K562 (cell line): ENCODE data around the gene PTK7. TPM values are rescaled to one million over a fixed set of nuclear protein-coding genes. Genes with fewer than 3 reads are reported as not detected.

Experiments
- ATAC-seq: fragments of 200-7000 bp; cut with Tn5 transposase; 3 replicates; pipeline ENCODE4 v1.9.1; 2020; ENCODE audit warnings: moderate library complexity
- BruUV-seq: library from RNA; stranded (reverse); fragments of 400-500 nt; replicated peaks from 2 replicates; lab custom pipeline; 2021; lab: Mats Ljungman, UMichigan
- CTCF ChIA-PET: fragments of 300-600 bp; formaldehyde crosslinking; extraction: SDS; loops from one replicate; lab custom pipeline; 2021; ENCODE audit warnings: low intra/inter-chr PET ratio; lab: Yijun Ruan, JAX
- POLR2A ChIA-PET: fragments of 300-600, 350-650 bp; sonication (Branson Sonifier 250); formaldehyde crosslinking; extraction: SDS; loops from one replicate; lab custom pipeline; 2021; ENCODE audit warnings: antibody characterized with exemption, inconsistent platforms; lab: Yijun Ruan, JAX
- DNase-seq, 4 experiments: peaks; one replicate each; pipeline versions ENCODE4 v3.0.0 to v3.0.0-alpha.2; 2011 to 2018; ENCODE audit warnings: low spot score in 3 of 4, mixed read lengths in 3 of 4; ENCODE audit errors: extremely low read depth in 1 of 4
- FAIRE-seq: peaks from 2 replicates; lab custom pipeline; 2011; peaks lifted over from hg19 to GRCh38; lab: Jason Lieb, UNC
- H2AFZ ChIP-seq: 2 replicates; pipeline ENCODE4 v1.6.0; 2011; ENCODE audit warnings: low read depth, low read length, control low read depth, inconsistent platforms
- H3K27ac ChIP-seq: fragments of 200-600 bp; 3 replicates; pipeline ENCODE4 v1.8.0; 2011; ENCODE audit warnings: low read depth, mild to moderate bottlenecking, control low read depth, inconsistent platforms, low read length, moderate library complexity, mixed read lengths; ENCODE audit errors: extremely low read depth
- H3K27me3 ChIP-seq, 2 experiments: fragments of 300-600 bp in 1 of 2; 2 replicates in 1 of 2; 3 replicates in 1 of 2; pipeline versions ENCODE4 v1.6.0 to v1.8.0; 2011; ENCODE audit warnings: inconsistent platforms in 2 of 2, low read length in 2 of 2, mild to moderate bottlenecking in 1 of 2, mixed read lengths in 1 of 2, moderate library complexity in 1 of 2; ENCODE audit not compliant: control insufficient read depth in 2 of 2, insufficient read depth in 2 of 2
- H3K36me3 ChIP-seq: fragments of 300-600 bp; 3 replicates; pipeline ENCODE4 v1.8.0; 2011; ENCODE audit warnings: mild to moderate bottlenecking, low read length, inconsistent platforms; ENCODE audit not compliant: control insufficient read depth, insufficient read depth
- H3K4me1 ChIP-seq, 2 experiments: fragments of 200-600 bp in 1 of 2; replicated peaks in 1 of 2; 2 replicates in 1 of 2; 3 replicates in 1 of 2; pipeline versions ENCODE4 v1.5.1 to v1.8.0; 2011; ENCODE audit warnings: inconsistent platforms in 2 of 2, low read length in 2 of 2, mild to moderate bottlenecking in 1 of 2, mixed read lengths in 1 of 2, moderate library complexity in 1 of 2; ENCODE audit not compliant: control insufficient read depth in 2 of 2, insufficient read depth in 2 of 2
- H3K4me2 ChIP-seq: 2 replicates; pipeline ENCODE4 v1.6.1; 2011; ENCODE audit warnings: low read length, control low read depth, inconsistent platforms, mixed read lengths; ENCODE audit not compliant: insufficient read depth
- H3K4me3 ChIP-seq: fragments of 200-600 bp; sonication (generic), shearing (Covaris generic); 2 replicates; pipeline ENCODE4 v1.5.1; 2016; ENCODE audit warnings: control low read depth, inconsistent platforms
- H3K79me2 ChIP-seq: fragments of 200-600 bp; 3 replicates; pipeline ENCODE4 v1.8.0; 2011; ENCODE audit warnings: low read length, inconsistent platforms; ENCODE audit not compliant: control insufficient read depth, insufficient read depth
- H3K9ac ChIP-seq, 2 experiments: 2 replicates each; pipeline versions ENCODE4 v1.6.0 to v1.6.1; 2011; ENCODE audit warnings: low read depth in 2 of 2, low read length in 2 of 2, control low read depth in 1 of 2, inconsistent platforms in 1 of 2, mild to moderate bottlenecking in 1 of 2, mixed read lengths in 1 of 2; ENCODE audit not compliant: insufficient read depth in 1 of 2
- H3K9me1 ChIP-seq: one replicate; pipeline ENCODE4 v1.6.0; 2011; ENCODE audit warnings: inconsistent platforms, mild to moderate bottlenecking, low read length, moderate library complexity; ENCODE audit not compliant: control insufficient read depth, insufficient read depth
- H3K9me3 ChIP-seq: replicated peaks from 2 replicates; pipeline ENCODE4 v1.5.1; 2011; ENCODE audit warnings: low read depth, low read length, inconsistent platforms; ENCODE audit not compliant: control insufficient read depth, insufficient read depth
- H4K20me1 ChIP-seq: replicated peaks from 2 replicates; pipeline ENCODE4 v1.6.1; 2011; ENCODE audit warnings: low read length, inconsistent platforms, mixed read lengths; ENCODE audit not compliant: control insufficient read depth, insufficient read depth
- ATF7 ChIP-seq: fragments of 450-650 bp; IDR thresholded peaks from 2 replicates; pipeline ENCODE4 v1.7.1; 2014; ENCODE audit warnings: mild to moderate bottlenecking, moderate library complexity
- RBM34 ChIP-seq: fragments of 200-400 bp; formaldehyde crosslinking; IDR thresholded peaks from 2 replicates; pipeline ENCODE4 v1.6.1; 2018; ENCODE audit warnings: low read length, borderline replicate concordance; ENCODE audit not compliant: insufficient read depth
- STAT5B ChIP-seq: fragments of 250-450 bp; sonication (Bioruptor Pico); IDR thresholded peaks from 2 replicates; pipeline ENCODE4 v1.8.0; 2021; ENCODE audit warnings: mild to moderate bottlenecking, inconsistent platforms
- TBP ChIP-seq: optimal IDR thresholded peaks from 2 replicates; pipeline ENCODE3; 2011; ENCODE audit warnings: low read depth, low read length, improper control_type of control experiment
- ZFP1 ChIP-seq: fragments of 450-650 bp; formaldehyde crosslinking; IDR thresholded peaks from 2 replicates; pipeline ENCODE4 v1.4.0; 2020; ENCODE audit warnings: mild to moderate bottlenecking, mixed read lengths
- ZNF175 ChIP-seq: fragments of 200-800 bp; sonication (Bioruptor generic); IDR thresholded peaks from 2 replicates; pipeline ENCODE4 v1.6.1; 2016; ENCODE audit warnings: low read depth, mild to moderate bottlenecking, missing genetic modification characterization, missing compliant biosample characterization
- WGBS: fragments of 100-300 bp; shearing (Covaris generic); methylation state at CpG from one replicate; pipeline ENCODE4 v1.1.6; 2016; ENCODE audit warnings: low coverage, mixed read lengths; ENCODE audit not compliant: insufficient coverage; ENCODE audit errors: missing lambda C conversion rate; 5-methylcytosine and 5-hydroxymethylcytosine counted together
- in situ Hi-C: fragments of 300-500 bp; cut with MboI; formaldehyde crosslinking; loops from 4 replicates; pipeline ENCODE4 v1.15.0; 2018; ENCODE audit warnings: inconsistent platforms, mixed read lengths
- intact Hi-C: fragments of 100-400 bp; cut with micrococcal nuclease; formaldehyde crosslinking; loops from 2 replicates; pipeline ENCODE4 v1.14.2; 2022
- polyA plus RNA-seq, 8 experiments: library from polyadenylated mRNA; depleted of rRNA in 4 of 8; stranded (reverse) in 5 of 8; unstranded in 3 of 8; fragments of >200 nt; fragmentation: Nextera tagmentation in 2 of 8; fragmentation: Illumina TruSeq in 1 of 8; extraction: Ambion mirVana in 2 of 8; extraction: Trizol in 1 of 8; gene quantifications; 2 replicates each; pipeline versions ENCODE4 v1.2.1 to v1.2.3, GENCODE V29; 2011 to 2014; ENCODE audit warnings: inconsistent platforms in 1 of 8, missing spikeins in 1 of 8
- total RNA-seq, 7 experiments: library from RNA; depleted of rRNA in 6 of 7; stranded (reverse); fragments of >200 nt in 6 of 7; fragmentation: Illumina TruSeq in 2 of 7; extraction: Trizol in 2 of 7; gene quantifications; 2 replicates each; pipeline versions ENCODE4 v1.2.1 to v1.2.3, GENCODE V29; 2011 to 2021; ENCODE audit warnings: low replicate concordance in 1 of 7
- TF ChIP-seq, protein P1 (sequence below): sonication (generic); IDR thresholded peaks from 2 replicates; pipeline ENCODE4 v1.6.1; 2016

PTK7 gene
- total and polyA plus RNA-seq, 9 of the 15 experiments (the other 6 are each of a cell fraction or from before 2014, with no cell fraction given) = 0.20 to 6.8 (median 4.2) TPM

DNA sequence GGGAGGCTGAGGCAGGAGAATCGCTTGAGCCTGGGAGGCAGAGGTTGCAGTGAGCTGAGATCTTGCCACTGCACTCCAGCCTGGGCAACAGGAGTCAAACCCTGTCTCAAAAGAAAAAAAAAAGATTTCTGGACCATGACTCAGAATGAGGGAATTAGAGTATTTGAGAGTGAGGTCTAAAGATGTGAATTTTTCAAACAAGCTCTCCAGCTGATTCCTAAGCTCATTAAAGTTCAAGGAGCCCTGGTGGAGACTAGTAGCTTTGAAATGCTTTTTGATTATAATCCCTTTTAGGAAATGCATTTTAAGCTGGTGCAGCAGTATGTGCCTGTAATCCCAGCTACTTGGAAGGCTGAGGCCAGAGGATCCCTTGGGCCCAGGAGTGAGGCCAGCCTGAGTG, 73.2 kb downstream of the PTK7 start:
- H3K4me1 ChIP-seq = peaks cover 6 to 16% of the 10 kb centered on the region in 2 experiments; a peak in 4 of 5 replicates
- no peak overlapping the region for H3K4me3 ChIP-seq
- intact Hi-C loops (loop anchor here (5.0 kb wide), 1 partner anchor 183 kb away; no protein-coding TSS in a partner anchor), in situ Hi-C loops (no loop called here)
- BruUV-seq = no TSS peak
- ATAC-seq = no peak
- H3K27ac ChIP-seq = no peak overlapping the region
- H3K27me3 ChIP-seq = no peaks in the 10 kb centered on the region; a peak in 1 of 5 replicates
- TF ChIP-seq ZFP1 (CRISPR knock-in tag) = no peak
- no peak for TF ChIP-seq STAT5B
- no peak for TF ChIP-seq ATF7
- no peaks in the 10 kb centered on the region for H3K36me3 ChIP-seq
- 36% methylated on average over 1 of the region's 1 CpG for WGBS
- DNase-seq = no peak
- FAIRE-seq = no peak
- no peak overlapping the region for H2AFZ ChIP-seq
- H3K9ac ChIP-seq = no peak overlapping the region
- no peaks in the 10 kb centered on the region for H3K79me2 ChIP-seq
- CTCF ChIA-PET = interaction anchor here (0.6 kb wide), 1 partner anchor 80 kb away, joined by 3 read pairs; no protein-coding TSS in a partner anchor
- H4K20me1 ChIP-seq = no peaks in the 10 kb centered on the region
- POLR2A ChIA-PET = interaction anchor here (0.5 to 1.2 kb wide), 6 partner anchors 10 to 1348 kb away, joined by 3 to 4 read pairs (median 3); partner anchors contain the start of genes KLC4 and MRPL2
- H3K9me1 ChIP-seq = no peaks in the 10 kb centered on the region
- no peaks in the 10 kb centered on the region for H3K9me3 ChIP-seq
- H3K4me2 ChIP-seq = no peak overlapping the region

DNA sequence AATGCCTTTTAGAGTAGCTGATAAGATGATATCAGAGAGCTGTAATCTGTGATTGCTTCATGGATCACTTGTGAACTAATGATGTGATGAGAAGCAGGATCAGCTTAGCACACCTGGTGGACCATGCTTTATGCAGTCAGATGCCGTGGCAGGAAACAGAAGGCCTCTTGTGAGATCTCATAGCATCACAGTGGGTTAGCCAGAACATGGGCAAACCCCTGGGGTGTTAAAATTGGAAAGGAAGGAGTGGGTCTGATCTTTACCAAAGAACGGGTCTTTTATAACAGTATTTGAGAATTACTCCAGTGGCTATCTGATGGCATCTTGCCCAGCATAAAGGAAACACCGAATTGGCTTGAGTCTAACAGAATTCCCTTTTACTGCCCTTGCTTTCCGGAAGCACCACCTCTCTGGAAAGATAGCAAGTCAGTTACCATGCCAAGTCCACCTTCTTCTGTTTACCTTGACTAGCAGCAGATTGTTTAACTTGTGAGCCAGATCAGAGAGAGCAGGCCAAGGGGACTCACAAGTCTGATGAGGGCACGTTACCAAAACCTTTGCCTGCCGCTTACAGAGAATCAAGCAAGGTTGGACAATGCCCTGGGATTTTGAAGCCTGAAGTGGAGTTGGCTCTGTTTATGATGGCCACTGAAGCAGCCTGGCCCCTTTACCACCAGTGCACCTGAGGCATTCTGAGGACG, 74.1 kb downstream of the PTK7 start:
- H3K27me3 ChIP-seq = no peaks in the 10 kb centered on the region; a peak in 1 of 5 replicates
- H3K36me3 ChIP-seq = no peaks in the 10 kb centered on the region
- no peak overlapping the region for H3K9ac ChIP-seq
- H3K9me1 ChIP-seq = no peaks in the 10 kb centered on the region
- H3K9me3 ChIP-seq = no peaks in the 10 kb centered on the region
- no peak for FAIRE-seq
- intact Hi-C loops (no loop called here), in situ Hi-C loops (no loop called here)
- no peaks in the 10 kb centered on the region for H4K20me1 ChIP-seq
- no peaks in the 10 kb centered on the region for H3K79me2 ChIP-seq
- peaks cover 6 to 15% of the 10 kb centered on the region in 2 experiments; a peak in 4 of 5 replicates for H3K4me1 ChIP-seq
- no peak for DNase-seq
- H2AFZ ChIP-seq = peak overlapping the region; percentile 3; the same call in 1 of the 2 replicates
- no peak for ATAC-seq
- ChIA-PET POLR2A (interaction anchor here (0.6 to 1.2 kb wide), 4 partner anchors 9 to 484 kb away, joined by 3 to 4 read pairs (median 3); no protein-coding TSS in a partner anchor), CTCF (no interaction called here)
- TF ChIP-seq RBM34 (no peak), ZNF175 (no peak), TBP (no peak)
- TF ChIP-seq, protein P1, sequence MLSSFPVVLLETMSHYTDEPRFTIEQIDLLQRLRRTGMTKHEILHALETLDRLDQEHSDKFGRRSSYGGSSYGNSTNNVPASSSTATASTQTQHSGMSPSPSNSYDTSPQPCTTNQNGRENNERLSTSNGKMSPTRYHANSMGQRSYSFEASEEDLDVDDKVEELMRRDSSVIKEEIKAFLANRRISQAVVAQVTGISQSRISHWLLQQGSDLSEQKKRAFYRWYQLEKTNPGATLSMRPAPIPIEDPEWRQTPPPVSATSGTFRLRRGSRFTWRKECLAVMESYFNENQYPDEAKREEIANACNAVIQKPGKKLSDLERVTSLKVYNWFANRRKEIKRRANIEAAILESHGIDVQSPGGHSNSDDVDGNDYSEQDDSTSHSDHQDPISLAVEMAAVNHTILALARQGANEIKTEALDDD = peak; percentile 18; the same call in 1 of the 2 replicates
- no peak overlapping the region for H3K4me3 ChIP-seq
- no peak overlapping the region for H3K27ac ChIP-seq
- H3K4me2 ChIP-seq = no peak overlapping the region
- 58% methylated on average over 7 of the region's 7 CpGs for WGBS
- BruUV-seq = no TSS peak
